PC-9 (cell line): ENCODE measurements around the gene PGAP3. TPM values are rescaled to one million over a fixed set of nuclear protein-coding genes. Genes with fewer than 3 reads are reported as not detected.

ENCODE experiments used
- BruUV-seq: library from RNA; stranded (reverse); fragments of 400-500 nt; replicated peaks from 2 replicates; lab custom pipeline; 2021; lab: Mats Ljungman, UMichigan
- CTCF ChIA-PET: fragments of 300-600 bp; sonication (Branson Sonifier 250); formaldehyde crosslinking; loops from one replicate; lab custom pipeline; 2022; ENCODE audit warnings: antibody characterized with exemption; lab: Charles Lee
- POLR2A ChIA-PET: fragments of 300-600 bp; sonication (Branson Sonifier 250); formaldehyde crosslinking; loops from one replicate; lab custom pipeline; 2022; ENCODE audit warnings: antibody characterized with exemption; ENCODE audit not compliant: unreplicated experiment; lab: Charles Lee
- DNase-seq, 2 experiments: peaks; one replicate each; pipeline versions ENCODE4 v3.0.0 to v3.0.0-alpha.2; 2015 to 2022; ENCODE audit warnings: mixed read lengths in 1 of 2
- H2AFZ ChIP-seq: fragments of 200-600 bp; sonication (generic); 2 replicates; pipeline ENCODE4 v1.8.1; 2017; ENCODE audit warnings: antibody characterized with exemption
- H3F3A ChIP-seq: fragments of 200-600 bp; sonication (generic); 2 replicates; pipeline ENCODE4 v1.8.1; 2017; ENCODE audit warnings: antibody characterized with exemption, mild to moderate bottlenecking, low read depth; ENCODE audit not compliant: insufficient read depth
- H3K27ac ChIP-seq: fragments of 200-600 bp; sonication (generic); 2 replicates; pipeline ENCODE4 v1.6.1; 2016; ENCODE audit warnings: mixed run types
- H3K27me3 ChIP-seq: fragments of 200-600 bp; sonication (generic); 2 replicates; pipeline ENCODE4 v1.6.1; 2016; ENCODE audit warnings: low read depth, mixed run types; ENCODE audit not compliant: insufficient read depth
- H3K36me3 ChIP-seq: fragments of 200-600 bp; sonication (generic); 2 replicates; pipeline ENCODE4 v1.6.1; 2016; ENCODE audit warnings: low read depth, mixed run types
- H3K4me1 ChIP-seq: fragments of 200-600 bp; sonication (generic); replicated peaks from 2 replicates; pipeline ENCODE4 v1.6.1; 2016; ENCODE audit warnings: mixed run types; ENCODE audit not compliant: insufficient read depth
- H3K4me2 ChIP-seq: fragments of 200-600 bp; sonication (generic); 2 replicates; pipeline ENCODE4 v1.6.1; 2017; ENCODE audit warnings: mixed run types
- H3K4me3 ChIP-seq: fragments of 200-600 bp; sonication (generic); 2 replicates; pipeline ENCODE4 v1.6.1; 2016; ENCODE audit warnings: mixed run types
- H3K79me2 ChIP-seq: fragments of 200-600 bp; sonication (generic); 2 replicates; pipeline ENCODE4 v1.6.1; 2017; ENCODE audit warnings: low read depth, mixed run types
- H3K9me2 ChIP-seq: fragments of 200-600 bp; sonication (generic); 2 replicates; pipeline ENCODE4 v1.8.1; 2017; ENCODE audit warnings: mild to moderate bottlenecking; ENCODE audit not compliant: insufficient read depth
- H3K9me3 ChIP-seq: fragments of 200-600 bp; sonication (generic); 2 replicates; pipeline ENCODE4 v1.8.1; 2016; ENCODE audit warnings: low read depth; ENCODE audit not compliant: insufficient read depth
- H4K20me1 ChIP-seq: fragments of 200-600 bp; sonication (generic); 2 replicates; pipeline ENCODE4 v1.8.1; 2017; ENCODE audit not compliant: insufficient read depth
- CTCF ChIP-seq: fragments of 200-600 bp; sonication (generic); conservative IDR thresholded peaks from 2 replicates; pipeline ENCODE4 v1.6.1; 2017; ENCODE audit warnings: mixed run types, antibody characterized with exemption, mild to moderate bottlenecking, moderate library complexity
- EZH2 ChIP-seq: fragments of 200-600 bp; sonication (generic); IDR thresholded peaks from 2 replicates; pipeline ENCODE4 v1.8.0; 2017; ENCODE audit warnings: antibody characterized with exemption, low read depth
- intact Hi-C: fragments of 100-400 bp; cut with micrococcal nuclease; formaldehyde crosslinking; loops from one replicate; pipeline ENCODE4 v1.10.0; 2022; ENCODE audit not compliant: unreplicated experiment
- total RNA-seq: library from RNA; stranded (reverse); gene quantifications from 2 replicates; pipeline ENCODE4 v1.2.3, GENCODE V29; 2021

Gene PGAP3
- total RNA-seq, 1 experiment from 2014 or later = 15.0 TPM

- H3K4me3 ChIP-seq = peak overlapping the region; percentile 34; the same call in 1 of the 2 replicates
- peaks cover 41% of the 10 kb centered on the region for H3F3A ChIP-seq
- peaks cover 57% of the 10 kb centered on the region for H3K79me2 ChIP-seq
- H3K9me3 ChIP-seq = no peaks in the 10 kb centered on the region
- H4K20me1 ChIP-seq = peaks cover 7% of the 10 kb centered on the region; the same call in 1 of the 2 replicates
- no peak overlapping the region for H2AFZ ChIP-seq
- DNase-seq = no peak
- no TSS peak for BruUV-seq
- intact Hi-C loops = loop anchor here (5.0 kb wide), 1 partner anchor 46 kb away; no protein-coding TSS in a partner anchor
- peak overlapping the region; percentile 73 for H3K4me2 ChIP-seq
- ChIA-PET POLR2A (interaction anchor here (1.2 kb wide), 1 partner anchor 31 kb away, joined by 9 read pairs; no protein-coding TSS in a partner anchor), CTCF (interaction anchor here (0.6 kb wide), 2 partner anchors 28 to 155 kb away, joined by 4 to 11 read pairs; no protein-coding TSS in a partner anchor)
- no peak for TF ChIP-seq EZH2
- no peak for TF ChIP-seq CTCF
- H3K36me3 ChIP-seq = no peaks in the 10 kb centered on the region
- peaks cover 66% of the 10 kb centered on the region for H3K4me1 ChIP-seq
- no peaks in the 10 kb centered on the region for H3K9me2 ChIP-seq
- no peaks in the 10 kb centered on the region for H3K27me3 ChIP-seq
- H3K27ac ChIP-seq = peak overlapping the region; percentile 68
These were observed 18.5 kb upstream of the PGAP3 start for GRCh38 chr17:39706383-39706782.

DNA sequence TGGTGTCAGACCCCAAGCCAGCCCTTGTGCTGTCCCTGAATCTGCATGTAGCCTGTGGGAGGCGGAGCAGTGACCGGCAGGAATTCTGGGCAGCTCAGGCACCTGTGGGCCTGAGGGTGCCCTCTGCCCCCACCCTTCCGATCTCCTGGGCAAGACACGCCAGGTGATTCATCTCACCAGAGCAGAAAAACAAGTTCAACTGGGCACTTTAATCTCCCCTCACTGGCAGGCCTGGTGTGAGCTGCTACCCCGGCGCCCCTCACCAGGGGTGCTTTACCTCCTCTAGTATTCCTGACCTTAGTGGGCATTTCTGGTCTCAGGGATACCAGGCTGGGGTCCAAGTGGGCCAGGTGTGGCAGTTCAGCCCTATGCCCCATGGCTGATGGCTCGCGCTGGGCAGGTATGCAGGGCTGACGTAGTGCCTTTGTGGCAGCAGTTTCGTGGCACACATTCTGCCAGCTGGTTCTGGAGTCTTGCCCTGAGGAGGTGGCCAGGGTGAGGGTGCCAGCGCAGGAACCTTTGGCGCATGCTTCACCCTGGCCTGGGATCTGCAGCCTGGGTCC is 18.0 kb upstream of the PGAP3 start:
- ChIA-PET CTCF (interaction anchor here (0.6 kb wide), 2 partner anchors 28 to 155 kb away, joined by 4 to 11 read pairs; no protein-coding TSS in a partner anchor), POLR2A (interaction anchor here (0.5 to 1.2 kb wide), 2 partner anchors 31 to 513 kb away, joined by 9 read pairs; partner anchors contain the start of gene WIPF2)
- H4K20me1 ChIP-seq = peaks cover 11% of the 10 kb centered on the region; the same call in 1 of the 2 replicates
- no peaks in the 10 kb centered on the region for H3K9me3 ChIP-seq
- H3K36me3 ChIP-seq = no peaks in the 10 kb centered on the region
- no peaks in the 10 kb centered on the region for H3K9me2 ChIP-seq
- intact Hi-C loops = loop anchor here (2.0 to 5.0 kb wide), 2 partner anchors 31 to 46 kb away; no protein-coding TSS in a partner anchor
- peak overlapping the region; percentile 73 for H3K4me2 ChIP-seq
- no TSS peak for BruUV-seq
- H3K79me2 ChIP-seq = peaks cover 62% of the 10 kb centered on the region
- no peaks in the 10 kb centered on the region for H3K27me3 ChIP-seq
- peak overlapping the region; percentile 68 for H3K27ac ChIP-seq
- peaks cover 44% of the 10 kb centered on the region for H3F3A ChIP-seq
- peak; percentile 91 to 96 for DNase-seq
- no peak overlapping the region for H2AFZ ChIP-seq
- peaks cover 71% of the 10 kb centered on the region for H3K4me1 ChIP-seq
- TF ChIP-seq CTCF (peak; percentile 23; the same call in 1 of the 2 replicates), EZH2 (no peak)
- peak overlapping the region; percentile 34; the same call in 1 of the 2 replicates for H3K4me3 ChIP-seq

DNA sequence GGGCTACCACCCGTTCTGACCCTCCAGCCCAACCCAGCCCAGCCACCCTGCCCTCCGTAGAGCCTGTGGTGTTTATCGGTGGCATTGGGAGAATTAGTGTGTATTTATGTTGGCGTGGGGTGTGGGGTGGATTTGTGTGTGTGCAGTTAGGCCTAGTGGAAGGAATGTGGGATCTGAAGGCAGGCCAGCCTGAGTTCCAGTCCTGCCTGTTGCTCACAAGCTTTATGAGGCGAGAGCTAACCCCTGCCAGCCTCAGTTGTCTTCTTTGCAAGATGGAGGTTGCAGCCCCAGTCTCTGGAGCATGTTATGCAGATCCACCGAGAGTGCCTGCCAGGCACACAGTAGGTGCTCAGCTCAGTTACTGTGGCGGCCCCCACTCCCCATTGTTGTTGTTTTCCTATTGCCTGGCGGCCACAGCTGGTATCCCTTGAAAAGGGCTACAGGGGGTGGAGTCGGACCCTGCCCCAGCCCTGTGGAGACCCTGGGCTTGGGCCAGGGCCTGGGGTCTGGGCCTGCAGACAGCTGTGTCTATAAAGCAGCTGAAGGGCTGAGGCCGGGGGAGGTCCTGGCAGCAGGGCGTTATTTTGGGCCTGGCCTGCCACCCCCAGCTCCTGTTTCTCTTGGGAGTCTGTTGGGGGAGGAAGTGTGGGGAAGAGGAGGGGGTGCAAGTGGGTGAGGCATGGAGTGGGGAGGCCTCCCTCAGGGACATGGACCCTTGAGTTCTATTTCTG is 17.1 kb upstream of the PGAP3 start:
- Histone ChIP-seq H3K27ac (peak overlapping the region; percentile 68), H3F3A (peaks cover 50% of the 10 kb centered on the region), H3K9me3 (no peaks in the 10 kb centered on the region), H3K4me2 (peak overlapping the region; percentile 73), H3K4me1 (peaks cover 72% of the 10 kb centered on the region), H3K36me3 (no peaks in the 10 kb centered on the region), H2AFZ (no peak overlapping the region), H3K9me2 (no peaks in the 10 kb centered on the region), H3K27me3 (no peaks in the 10 kb centered on the region), H3K79me2 (peaks cover 71% of the 10 kb centered on the region), H4K20me1 (peaks cover 11% of the 10 kb centered on the region; the same call in 1 of the 2 replicates), H3K4me3 (no peak overlapping the region; the same call in 1 of the 2 replicates)
- BruUV-seq = no TSS peak
- intact Hi-C loops = loop anchor here (2.0 to 5.0 kb wide), 2 partner anchors 30 to 47 kb away; no protein-coding TSS in a partner anchor
- TF ChIP-seq CTCF (no peak), EZH2 (no peak)
- POLR2A ChIA-PET = interaction anchor here (0.5 to 1.2 kb wide), 3 partner anchors 30 to 514 kb away, joined by 4 to 9 read pairs (median 9); partner anchors contain the start of genes MED1 and WIPF2
- CTCF ChIA-PET = interaction anchor here (0.6 to 1.1 kb wide), 3 partner anchors 16 to 97 kb away, joined by 3 to 15 read pairs (median 4); partner anchors contain the start of gene NEUROD2
- DNase-seq = no peak
